Measurements from ENCODE around the gene EPN1. TPM values are rescaled to one million over a fixed set of nuclear protein-coding genes. Genes with fewer than 3 reads are reported as not detected.

Gene EPN1
- total RNA-seq, 2 donors from 2014 or later = 148 to 149 TPM

- 96 to 100% methylated on average over 6 to 7 of the region's 15 CpGs for WGBS, 2 experiments (ENCODE audit: insufficient coverage in 1 of 2, insufficient read length in 1 of 2)
- no peak for TF ChIP-seq CTCF (conservative IDR thresholded peaks at IDR 0.05)
These were observed 1.1 kb upstream of the EPN1 start for GRCh38 chr19:55673889-55674288.

GRCh38 chr19:55674459-55674840, 576 bp upstream of the EPN1 start:
- no peak for TF ChIP-seq CTCF (conservative IDR thresholded peaks at IDR 0.05)
- Histone ChIP-seq H3K4me1 (ENCODE audit: control insufficient read depth, insufficient read depth, low read length) (peaks cover 3% of the 10 kb centered on the region), H3K9me3 (ENCODE audit: control insufficient read depth, low read length) (no peaks in the 10 kb centered on the region), H3K27ac (ENCODE audit: low read depth, low read length) (peak overlapping the region; percentile 74), H3K27me3 (ENCODE audit: control insufficient read depth, insufficient read depth, low read length, poor library complexity, severe bottlenecking) (no peaks in the 10 kb centered on the region), H3K9ac (ENCODE audit: extremely low read depth, low read length, poor library complexity, severe bottlenecking) (peak overlapping the region; percentile 55), H3K4me3 (ENCODE audit: low read length) (peak overlapping the region; percentile 88), H3K36me3 (ENCODE audit: control insufficient read depth, insufficient read depth, low read length) (peaks cover 40% of the 10 kb centered on the region)
- H3K9me3 Mint-ChIP-seq = no peaks in the 10 kb centered on the region
- peaks cover 37% of the 10 kb centered on the region for H3K4me1 Mint-ChIP-seq
- peaks cover 59% of the 10 kb centered on the region for H3K36me3 Mint-ChIP-seq (ENCODE audit: low read depth)
- H3K27ac Mint-ChIP-seq = peak overlapping the region; percentile 92
- peak overlapping the region; percentile 90 for H3K4me3 Mint-ChIP-seq
- WGBS, 2 experiments (ENCODE audit: insufficient coverage in 1 of 2, insufficient read length in 1 of 2) = 32 to 58% methylated on average over 8 to 17 of the region's 17 CpGs
- peak; percentile 71 for DNase-seq
- no peaks in the 10 kb centered on the region for H3K27me3 Mint-ChIP-seq (ENCODE audit: insufficient read depth)

More at GRCh38 chr19:55673889-55674288, 1.1 kb upstream of the EPN1 start:
- DNase-seq = no peak
- H3K36me3 ChIP-seq (ENCODE audit: control insufficient read depth, insufficient read depth, low read length) = peaks cover 41% of the 10 kb centered on the region
- H3K4me1 Mint-ChIP-seq = peaks cover 37% of the 10 kb centered on the region
- peak overlapping the region; percentile 90 for H3K4me3 Mint-ChIP-seq
- H3K27ac Mint-ChIP-seq = peak overlapping the region; percentile 92
- H3K4me3 ChIP-seq (ENCODE audit: low read length) = no peak overlapping the region
- no peaks in the 10 kb centered on the region for H3K27me3 ChIP-seq (ENCODE audit: control insufficient read depth, insufficient read depth, low read length, poor library complexity, severe bottlenecking)
- H3K36me3 Mint-ChIP-seq (ENCODE audit: low read depth) = peaks cover 58% of the 10 kb centered on the region
- no peak overlapping the region for H3K27ac ChIP-seq (ENCODE audit: low read depth, low read length)
- no peaks in the 10 kb centered on the region for H3K27me3 Mint-ChIP-seq (ENCODE audit: insufficient read depth)
- no peaks in the 10 kb centered on the region for H3K9me3 Mint-ChIP-seq
- H3K4me1 ChIP-seq (ENCODE audit: control insufficient read depth, insufficient read depth, low read length) = peaks cover 3% of the 10 kb centered on the region
- no peak overlapping the region for H3K9ac ChIP-seq (ENCODE audit: extremely low read depth, low read length, poor library complexity, severe bottlenecking)
- H3K9me3 ChIP-seq (ENCODE audit: control insufficient read depth, low read length) = no peaks in the 10 kb centered on the region

- DNase-seq = no peak
- WGBS, 2 experiments (ENCODE audit: insufficient coverage in 1 of 2, insufficient read length in 1 of 2) = 10 to 39% methylated on average over 10 to 16 of the region's 16 CpGs
- Mint-ChIP-seq H3K4me3 (peak overlapping the region; percentile 90), H3K4me1 (peaks cover 32% of the 10 kb centered on the region), H3K27me3 (ENCODE audit: insufficient read depth) (no peaks in the 10 kb centered on the region), H3K9me3 (no peaks in the 10 kb centered on the region), H3K36me3 (ENCODE audit: low read depth) (peaks cover 58% of the 10 kb centered on the region), H3K27ac (peak overlapping the region; percentile 95)
- peaks cover 3% of the 10 kb centered on the region for H3K4me1 ChIP-seq (ENCODE audit: control insufficient read depth, insufficient read depth, low read length)
- H3K27me3 ChIP-seq (ENCODE audit: control insufficient read depth, insufficient read depth, low read length, poor library complexity, severe bottlenecking) = no peaks in the 10 kb centered on the region
- H3K27ac ChIP-seq (ENCODE audit: low read depth, low read length) = peak overlapping the region; percentile 80
- H3K4me3 ChIP-seq (ENCODE audit: low read length) = peak overlapping the region; percentile 88
- H3K36me3 ChIP-seq (ENCODE audit: control insufficient read depth, insufficient read depth, low read length) = peaks cover 38% of the 10 kb centered on the region
- peak overlapping the region; percentile 63 for H3K9ac ChIP-seq (ENCODE audit: extremely low read depth, low read length, poor library complexity, severe bottlenecking)
- no peaks in the 10 kb centered on the region for H3K9me3 ChIP-seq (ENCODE audit: control insufficient read depth, low read length)
- TF ChIP-seq CTCF (conservative IDR thresholded peaks at IDR 0.05) = no peak
These were observed 782 bp downstream of the EPN1 start for GRCh38 chr19:55675661-55676354.
